Activated CD8-positive, alpha-beta memory T cell treated with anti-CD3 and anti-CD28 coated beads for 48 hours (primary cell): ENCODE data around the gene ATG13.
"Not testable (repeated sequence)": the region's sequence is repeated elsewhere in the genome, so short reads cannot be mapped to it uniquely, and the experiment has no call there.

Experiments used
- DNase-seq, 3 experiments: peaks; one replicate each; pipeline ENCODE4 v3.0.0-alpha.2; 2020; ENCODE audit warnings: low read depth in 2 of 3, low spot score in 2 of 3

The ATG13 gene

GRCh38 chr11:46694607-46695006 is 77.3 kb downstream of the ATG13 start:
- no peak for DNase-seq

GRCh38 chr11:46695345-46696211 is 78.2 kb downstream of the ATG13 start:
- DNase-seq = no peak

- DNase-seq = no peak
Measured at GRCh38 chr11:46696212-46696558, 78.8 kb downstream of the ATG13 start.

- no peak for DNase-seq
Measured at GRCh38 chr11:46697303-46697702, 80.0 kb downstream of the ATG13 start.

DNA sequence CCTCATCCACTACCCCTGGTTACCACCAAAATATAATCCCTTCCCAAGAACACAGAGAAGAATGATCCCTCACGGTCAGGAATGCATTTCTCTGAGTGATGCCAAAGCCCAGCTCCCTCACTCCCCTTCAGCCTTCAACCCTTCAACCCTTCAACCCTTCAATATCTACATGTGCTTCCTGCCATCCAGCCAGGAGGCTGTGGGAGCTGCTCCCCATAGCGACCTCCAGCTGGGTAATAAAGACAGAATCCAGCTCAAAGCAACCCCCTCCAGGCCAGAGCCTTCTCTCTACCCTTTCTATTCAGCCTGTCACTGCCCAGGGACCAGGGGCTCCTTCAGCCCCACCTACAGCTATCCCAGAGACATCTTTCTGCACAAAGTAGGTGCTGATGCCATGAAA is 80.4 kb downstream of the ATG13 start:
- DNase-seq = no peak

DNA sequence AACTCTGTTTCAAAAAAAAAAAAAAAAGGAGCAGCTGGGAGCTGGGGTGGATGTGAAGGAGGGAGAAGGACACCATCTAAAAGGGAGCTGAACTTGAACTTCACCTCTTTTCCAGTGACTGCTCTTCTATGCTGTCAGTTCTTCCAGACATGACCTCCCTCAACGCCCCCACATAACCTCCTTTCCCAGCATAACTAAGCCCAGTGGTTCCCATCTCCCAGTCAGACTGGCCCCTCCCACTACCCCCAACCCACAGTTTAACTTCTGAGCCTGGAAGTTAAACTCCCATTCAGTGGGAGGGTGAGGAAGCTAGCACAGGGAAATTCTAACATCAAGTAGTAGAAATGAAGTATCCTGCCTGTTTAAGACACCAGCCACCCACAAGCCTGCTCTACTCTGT is 81.2 kb downstream of the ATG13 start:
- DNase-seq = no peak

DNA sequence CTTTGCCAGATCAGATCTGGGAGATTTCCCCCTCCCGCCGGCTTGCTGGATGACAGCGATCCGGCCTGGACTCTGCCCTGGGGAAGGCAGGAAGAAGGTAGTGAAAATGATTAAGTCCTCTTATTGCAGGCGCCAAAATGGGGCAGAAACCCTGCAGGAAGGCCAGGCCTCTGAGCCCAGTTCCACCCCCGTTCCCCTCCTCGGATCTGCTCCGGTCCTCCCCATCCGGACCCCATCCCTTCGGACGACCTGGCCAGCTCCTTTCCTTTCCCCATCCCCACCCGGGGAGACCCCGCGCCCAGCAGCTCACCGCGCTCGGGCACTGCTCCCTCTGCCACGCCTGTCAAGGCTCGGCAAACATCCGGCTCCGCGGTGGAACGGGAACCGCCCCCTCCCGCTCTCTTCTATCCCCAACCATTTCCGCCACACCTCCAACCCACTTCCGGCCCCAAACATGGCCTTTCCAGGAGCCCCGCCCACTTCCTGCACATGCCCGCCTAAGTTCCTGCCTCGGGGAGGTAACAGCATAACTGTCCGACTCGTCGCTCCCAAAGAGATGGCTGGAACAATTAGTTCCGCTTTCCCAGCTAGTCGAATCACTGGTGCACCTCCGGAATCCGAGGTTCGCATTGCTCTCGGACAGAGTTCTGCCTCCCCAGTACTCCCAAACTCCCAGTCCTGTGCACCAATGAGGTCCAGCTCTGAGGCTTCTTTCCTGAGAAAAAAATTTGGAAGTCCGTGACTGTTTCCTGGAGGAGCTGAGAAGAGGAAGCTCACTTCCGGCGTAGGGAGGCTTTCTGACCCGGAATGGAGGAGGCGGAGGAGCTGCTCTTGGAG is 83.1 kb downstream of the ATG13 start, which contains the start of the genes ARHGAP1 and ZNF408:
Gene ARHGAP1, minus strand, starts transcription at position 379 of the 837 bp plus-strand sequence. CDS start 4,512 bp downstream, outside the sequence.
Gene ZNF408, plus strand, starts transcription at position 791 of the 837 bp plus-strand sequence. Its CDS starts 17 bp downstream, at position 808.
- DNase-seq = peak; percentile 96 to 98 (median 97)

- no peak for DNase-seq
Measured at GRCh38 chr11:46701078-46701654, 83.8 kb downstream of the ATG13 start.

DNA sequence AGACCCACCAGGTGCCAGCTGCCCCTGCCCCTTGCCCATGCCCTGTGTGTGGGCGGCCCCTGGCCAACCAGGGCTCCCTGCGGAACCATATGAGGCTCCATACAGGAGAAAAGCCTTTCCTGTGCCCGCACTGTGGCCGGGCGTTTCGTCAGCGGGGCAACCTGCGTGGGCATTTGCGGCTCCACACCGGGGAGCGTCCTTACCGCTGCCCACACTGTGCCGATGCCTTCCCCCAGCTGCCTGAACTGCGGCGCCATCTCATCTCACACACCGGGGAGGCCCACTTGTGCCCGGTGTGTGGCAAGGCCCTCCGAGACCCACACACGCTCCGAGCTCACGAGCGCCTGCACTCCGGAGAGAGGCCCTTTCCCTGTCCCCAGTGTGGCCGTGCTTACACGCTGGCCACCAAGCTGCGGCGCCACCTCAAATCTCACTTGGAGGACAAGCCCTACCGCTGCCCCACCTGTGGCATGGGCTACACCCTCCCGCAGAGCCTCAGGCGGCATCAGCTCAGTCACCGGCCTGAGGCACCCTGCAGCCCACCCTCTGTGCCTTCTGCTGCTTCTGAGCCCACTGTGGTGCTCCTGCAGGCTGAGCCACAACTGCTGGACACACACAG is 87.8 kb downstream of the ATG13 start:
- no peak for DNase-seq

GRCh38 chr11:46706886-46707285 is 89.5 kb downstream of the ATG13 start:
- no peak for DNase-seq

GRCh38 chr11:46709351-46709750 is 92.0 kb downstream of the ATG13 start:
- not testable (repeated sequence) for DNase-seq

- no peak for DNase-seq
Measured at GRCh38 chr11:46710821-46711269, 93.5 kb downstream of the ATG13 start.

GRCh38 chr11:46711303-46711702 is 94.0 kb downstream of the ATG13 start:
- no peak for DNase-seq

- no peak for DNase-seq
Measured at GRCh38 chr11:46712874-46713576, 95.7 kb downstream of the ATG13 start.

DNA sequence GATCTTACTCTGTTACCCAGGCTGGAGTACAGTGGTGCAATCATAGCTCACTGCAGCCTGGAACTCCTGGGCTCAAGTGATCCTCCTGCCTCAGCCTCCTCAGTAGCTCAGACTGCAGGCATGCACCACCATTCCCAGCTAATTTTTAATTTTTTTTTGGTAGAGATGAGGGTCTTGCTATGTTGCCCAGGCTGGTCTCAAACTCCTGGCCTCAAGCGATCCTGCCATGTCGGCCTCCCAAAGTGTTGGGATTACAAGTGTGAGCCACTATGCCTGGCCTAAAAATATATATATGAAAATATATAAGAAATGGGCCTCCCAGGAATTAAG is 100.4 kb downstream of the ATG13 start:
- not testable (repeated sequence) for DNase-seq

DNA sequence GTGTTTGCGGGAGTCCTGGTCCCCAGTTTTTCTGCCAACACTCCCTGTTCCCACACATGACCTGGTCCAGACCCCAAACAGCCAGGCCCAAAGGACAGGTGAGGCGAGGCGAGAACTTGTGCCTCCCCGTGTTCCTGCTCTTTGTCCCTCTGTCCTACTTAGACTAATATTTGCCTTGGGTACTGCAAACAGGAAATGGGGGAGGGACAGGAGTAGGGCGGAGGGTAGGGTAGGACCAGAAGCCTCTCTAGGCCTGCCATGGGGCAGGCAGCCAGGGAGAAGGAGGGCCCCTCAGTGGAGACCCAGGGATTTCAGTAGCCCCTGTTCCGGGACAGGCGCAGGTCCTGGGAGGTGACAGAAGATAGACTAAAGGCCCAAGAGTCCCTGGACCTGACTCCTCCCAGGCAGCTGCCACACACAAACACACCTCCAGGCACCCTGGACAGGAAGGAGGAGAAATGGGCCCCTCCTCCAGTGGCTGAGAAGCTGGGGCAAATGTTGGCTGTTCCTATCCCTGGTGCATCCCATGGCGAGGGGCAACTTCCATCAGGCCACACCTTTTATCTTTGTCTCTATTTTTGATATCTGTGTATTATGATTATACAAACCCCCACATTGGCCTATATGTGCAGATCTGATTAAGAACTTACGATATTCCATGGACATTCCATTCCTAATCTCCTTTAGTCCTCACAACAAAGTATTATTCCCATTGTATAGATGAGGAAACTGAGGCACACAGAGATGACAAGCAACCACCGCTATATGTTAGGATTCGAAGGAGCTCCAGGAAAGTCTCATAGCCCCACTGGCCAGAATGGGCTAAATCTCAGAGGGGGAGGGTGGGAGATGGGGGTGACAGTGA is 101.0 kb downstream of the ATG13 start:
- no peak for DNase-seq

DNA sequence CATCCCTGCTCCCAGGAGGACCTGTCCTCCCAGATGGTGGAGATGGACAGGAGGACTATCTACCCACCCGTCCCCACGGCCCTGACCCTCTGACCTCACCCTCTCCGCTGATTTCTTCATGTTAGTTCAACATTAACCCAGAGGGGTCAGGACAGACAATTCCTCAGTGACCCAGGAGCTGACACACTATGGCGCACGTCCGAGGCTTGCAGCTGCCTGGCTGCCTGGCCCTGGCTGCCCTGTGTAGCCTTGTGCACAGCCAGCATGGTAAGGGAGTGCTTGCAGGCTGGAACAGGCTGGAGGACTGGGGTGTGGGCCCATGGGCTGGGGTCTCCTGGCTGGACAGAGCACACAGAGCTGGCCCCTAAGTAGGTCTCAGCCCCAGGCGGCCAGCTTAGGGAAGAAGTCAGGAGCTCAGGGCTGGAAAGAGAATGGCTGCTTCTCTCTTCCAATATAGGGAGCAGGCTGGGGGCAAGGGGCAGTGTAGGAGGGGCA is 101.7 kb downstream of the ATG13 start, which contains the start of gene F2:
Gene F2, plus strand, starts transcription at position 166 of the 495 bp plus-strand sequence. Its CDS starts 23 bp downstream, at position 189.
- DNase-seq = no peak

DNA sequence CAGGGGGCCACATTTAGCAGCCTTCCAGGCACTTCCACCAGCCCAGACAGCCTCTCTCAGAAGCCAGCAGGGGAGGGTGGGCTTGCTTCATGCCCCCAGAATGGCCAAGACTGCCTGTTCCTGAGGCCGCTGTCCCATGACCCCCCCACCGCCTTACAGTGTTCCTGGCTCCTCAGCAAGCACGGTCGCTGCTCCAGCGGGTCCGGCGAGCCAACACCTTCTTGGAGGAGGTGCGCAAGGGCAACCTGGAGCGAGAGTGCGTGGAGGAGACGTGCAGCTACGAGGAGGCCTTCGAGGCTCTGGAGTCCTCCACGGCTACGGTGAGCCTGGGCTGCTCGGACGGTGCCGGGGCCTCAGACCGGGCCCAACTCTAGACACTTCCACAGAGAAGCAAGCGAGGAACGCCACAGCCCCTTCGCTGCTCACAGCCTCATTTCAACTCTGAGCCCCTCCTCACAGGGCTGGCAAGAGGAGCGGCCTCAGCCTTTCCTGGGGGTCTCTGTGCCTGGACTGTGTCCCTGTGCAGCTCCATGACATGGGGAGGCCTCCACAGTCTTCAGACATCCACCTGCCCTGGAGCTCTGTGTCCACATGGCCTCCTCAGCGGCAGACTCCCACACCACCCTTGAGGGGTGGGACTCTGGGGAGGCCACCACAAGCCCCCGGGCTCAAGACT is 102.3 kb downstream of the ATG13 start:
- DNase-seq = no peak

GRCh38 chr11:46721286-46721685 is 103.9 kb downstream of the ATG13 start:
- DNase-seq = no peak
